Spinal cord (tissue), 10 donors: ENCODE results near the gene IGFBP5. TPM values are rescaled to one million over a fixed set of nuclear protein-coding genes. Genes with fewer than 3 reads are reported as not detected.
A peak's percentile ranks its signal among the peaks of the same experiment; 100 is the strongest.

Experiments used
- DNase-seq, 6 donors: peaks; one replicate each; pipeline versions ENCODE4 v3.0.0 to v3.0.0-alpha.2; 2013 to 2015; ENCODE audit warnings: low spot score in 6 of 6, low read depth in 4 of 6
- H3K27ac ChIP-seq: one replicate; pipeline ENCODE4 v1.5.1; 2013; ENCODE audit warnings: low read depth, low read length, control low read depth
- H3K27me3 ChIP-seq: one replicate; pipeline ENCODE4 v1.6.1; 2013; ENCODE audit warnings: low read length; ENCODE audit not compliant: control insufficient read depth, insufficient read depth
- H3K36me3 ChIP-seq: one replicate; pipeline ENCODE4 v1.6.1; 2013; ENCODE audit warnings: low read length; ENCODE audit not compliant: control insufficient read depth, insufficient read depth
- H3K4me1 ChIP-seq: one replicate; pipeline ENCODE4 v1.6.1; 2013; ENCODE audit warnings: low read length; ENCODE audit not compliant: control insufficient read depth, insufficient read depth
- H3K4me3 ChIP-seq: one replicate; pipeline ENCODE4 v1.5.1; 2013; ENCODE audit warnings: low read depth, low read length, control low read depth
- H3K9me3 ChIP-seq: one replicate; pipeline ENCODE4 v1.6.1; 2013; ENCODE audit warnings: low read length; ENCODE audit not compliant: control insufficient read depth, insufficient read depth
- WGBS: methylation state at CpG from one replicate; pipeline ENCODE4 v1.1.5; 2013; ENCODE audit warnings: missing lambda C conversion rate; ENCODE audit not compliant: insufficient coverage; 5-methylcytosine and 5-hydroxymethylcytosine counted together
- polyA plus RNA-seq, 2 donors: library from polyadenylated mRNA; unstranded; fragments of 120-200 nt; gene quantifications; one replicate each; pipeline ENCODE4 v1.2.1, GENCODE V29; 2013; ENCODE audit not compliant: insufficient read length in 2 of 2
- total RNA-seq, 2 donors: library from RNA; depleted of rRNA in 1 of 2; stranded (reverse); fragments of 120-200 nt in 1 of 2; fragments of >200 nt in 1 of 2; gene quantifications; one replicate each; pipeline versions ENCODE4 v1.2.3 to v1.2.4, GENCODE V29; 2013 to 2014
- donor health status: healthy.

Gene IGFBP5
- total and polyA plus RNA-seq, 4 donors, result 179 to 292 (median 259) TPM

- under 1% methylated on average over 70 of the region's 70 CpGs for WGBS
- peak within 1 kb of the TSS; percentile 78 for H3K27ac ChIP-seq
These were observed 62.3 kb downstream of the IGFBP5 start, which contains the start of gene IGFBP2 for GRCh38 chr2:216632952-216633615. TSS of gene IGFBP2 (plus strand) at chr2:216633420. CDS start at chr2:216633524, 104 bp downstream.

GRCh38 chr2:216632346-216632951, 62.9 kb downstream of the IGFBP5 start:
- Histone ChIP-seq H3K9me3 (no peaks in the 10 kb centered on the region), H3K36me3 (no peaks in the 10 kb centered on the region), H3K4me3 (peak overlapping the region; percentile 67), H3K27me3 (no peaks in the 10 kb centered on the region), H3K4me1 (peaks cover 43% of the 10 kb centered on the region), H3K27ac (peak overlapping the region; percentile 47)
- no peak for DNase-seq
- 23% methylated on average over 10 of the region's 13 CpGs for WGBS

More at GRCh38 chr2:216632952-216633615, 62.3 kb downstream of the IGFBP5 start, which contains the start of gene IGFBP2:
- Histone ChIP-seq H3K4me1 (peaks cover 50% of the 10 kb centered on the region), H3K27me3 (no peaks in the 10 kb centered on the region), H3K36me3 (peaks cover 3% of the 10 kb centered on the region), H3K4me3 (peak within 1 kb of the TSS; percentile 80), H3K9me3 (no peaks in the 10 kb centered on the region)
- DNase-seq, result peak in 3 of 6 donors; percentile 71 to 96 (median 93)

- DNase-seq, result no peak
- no peaks in the 10 kb centered on the region for H3K27me3 ChIP-seq
- WGBS, result 92% methylated on average over 2 of the region's 4 CpGs
- peaks cover 18% of the 10 kb centered on the region for H3K4me1 ChIP-seq
- H3K9me3 ChIP-seq, result no peaks in the 10 kb centered on the region
- no peak overlapping the region for H3K27ac ChIP-seq
- no peak overlapping the region for H3K4me3 ChIP-seq
- no peaks in the 10 kb centered on the region for H3K36me3 ChIP-seq
These were observed 65.6 kb downstream of the IGFBP5 start for GRCh38 chr2:216629784-216630183.

- Histone ChIP-seq H3K27ac (no peak overlapping the region), H3K4me1 (peaks cover 3% of the 10 kb centered on the region), H3K27me3 (no peaks in the 10 kb centered on the region), H3K9me3 (no peaks in the 10 kb centered on the region), H3K36me3 (no peaks in the 10 kb centered on the region), H3K4me3 (no peak overlapping the region)
- DNase-seq, result no peak
- 83% methylated on average over 2 of the region's 2 CpGs for WGBS
These were observed 68.5 kb downstream of the IGFBP5 start for GRCh38 chr2:216626875-216627245.

- H3K36me3 ChIP-seq, result no peaks in the 10 kb centered on the region
- no peaks in the 10 kb centered on the region for H3K9me3 ChIP-seq
- H3K4me1 ChIP-seq, result peaks cover 7% of the 10 kb centered on the region
- no peak for DNase-seq
- H3K27ac ChIP-seq, result no peak overlapping the region
- 93% methylated on average over 4 of the region's 7 CpGs for WGBS
- H3K27me3 ChIP-seq, result no peaks in the 10 kb centered on the region
- H3K4me3 ChIP-seq, result no peak overlapping the region
These were observed 69.0 kb downstream of the IGFBP5 start for GRCh38 chr2:216626168-216626874.

GRCh38 chr2:216624251-216624650, 71.1 kb downstream of the IGFBP5 start:
- no peaks in the 10 kb centered on the region for H3K27me3 ChIP-seq
- H3K27ac ChIP-seq, result no peak overlapping the region
- peaks cover 26% of the 10 kb centered on the region for H3K4me1 ChIP-seq
- WGBS, result no CpG with 5 or more reads among the region's 2 CpGs
- H3K9me3 ChIP-seq, result no peaks in the 10 kb centered on the region
- H3K4me3 ChIP-seq, result no peak overlapping the region
- DNase-seq, result no peak
- no peaks in the 10 kb centered on the region for H3K36me3 ChIP-seq

GRCh38 chr2:216622526-216622925, 72.8 kb downstream of the IGFBP5 start:
- WGBS, result 49% methylated on average over 2 of the region's 4 CpGs

More at GRCh38 chr2:216622526-216622925, 72.8 kb downstream of the IGFBP5 start:
- Histone ChIP-seq H3K4me3 (no peak overlapping the region), H3K4me1 (peaks cover 29% of the 10 kb centered on the region), H3K27ac (no peak overlapping the region), H3K27me3 (no peaks in the 10 kb centered on the region), H3K9me3 (no peaks in the 10 kb centered on the region), H3K36me3 (no peaks in the 10 kb centered on the region)
- DNase-seq, result no peak

Other genes with a start within 250 kb of the IGFBP5 start
- gene RPL37A, start 196.7 kb downstream of the IGFBP5 start, total RNA-seq, result 1,000 to 10,000 TPM; 1,589 to 4,925 TPM
- gene RPL37A, start 196.7 kb downstream of the IGFBP5 start, polyA plus RNA-seq, result 1,000 to 10,000 TPM; 1,953 to 1,956 TPM
- gene IGFBP2, start 62.1 kb downstream of the IGFBP5 start, total RNA-seq, result 100 to 1,000 TPM; 176 to 741 TPM
- gene IGFBP2, start 62.1 kb downstream of the IGFBP5 start, polyA plus RNA-seq, result 100 to 1,000 TPM; 191 to 259 TPM
- not detected for gene TNP1, start 164.5 kb upstream of the IGFBP5 start, total RNA-seq
- gene TNP1, start 164.5 kb upstream of the IGFBP5 start, polyA plus RNA-seq, result not detected